Brain microvascular endothelial cell (primary cell): ENCODE data around the gene TXNL4A.
A peak's percentile ranks its signal among the peaks of the same experiment; 100 is the strongest.

Source experiments
- DNase-seq: peaks from one replicate; pipeline ENCODE4 v3.0.0-alpha.2; 2020
- H3K27ac ChIP-seq: fragments of 250-450 bp; sonication (Bioruptor Pico); 2 replicates; pipeline ENCODE4 v1.5.1; 2020; ENCODE audit warnings: mild to moderate bottlenecking, moderate library complexity
- H3K27me3 ChIP-seq: fragments of 250-450 bp; sonication (Bioruptor Pico); replicated peaks from 2 replicates; pipeline ENCODE4 v1.5.1; 2020; ENCODE audit warnings: mild to moderate bottlenecking
- H3K36me3 ChIP-seq: fragments of 250-450 bp; sonication (Bioruptor Pico); replicated peaks from 2 replicates; pipeline ENCODE4 v1.5.1; 2020; ENCODE audit warnings: mild to moderate bottlenecking
- H3K4me3 ChIP-seq: 2 replicates; pipeline ENCODE4 v1.5.1; 2011; ENCODE audit warnings: low read depth, mild to moderate bottlenecking, control low read depth, low read length, moderate library complexity
- in situ Hi-C: cut with HindIII; loops from 2 replicates; pipeline ENCODE4 v1.10.0; 2017; ENCODE audit warnings: low sequenced_read_pairs, low pct_ligation_motif_present
- TF ChIP-seq, protein P1 (sequence below): IDR thresholded peaks from 2 replicates; pipeline ENCODE4 v1.5.1; 2011; ENCODE audit warnings: low read depth, mild to moderate bottlenecking, moderate library complexity, low read length, control low read depth, inconsistent platforms; ENCODE audit errors: missing control alignments

Gene TXNL4A

DNA sequence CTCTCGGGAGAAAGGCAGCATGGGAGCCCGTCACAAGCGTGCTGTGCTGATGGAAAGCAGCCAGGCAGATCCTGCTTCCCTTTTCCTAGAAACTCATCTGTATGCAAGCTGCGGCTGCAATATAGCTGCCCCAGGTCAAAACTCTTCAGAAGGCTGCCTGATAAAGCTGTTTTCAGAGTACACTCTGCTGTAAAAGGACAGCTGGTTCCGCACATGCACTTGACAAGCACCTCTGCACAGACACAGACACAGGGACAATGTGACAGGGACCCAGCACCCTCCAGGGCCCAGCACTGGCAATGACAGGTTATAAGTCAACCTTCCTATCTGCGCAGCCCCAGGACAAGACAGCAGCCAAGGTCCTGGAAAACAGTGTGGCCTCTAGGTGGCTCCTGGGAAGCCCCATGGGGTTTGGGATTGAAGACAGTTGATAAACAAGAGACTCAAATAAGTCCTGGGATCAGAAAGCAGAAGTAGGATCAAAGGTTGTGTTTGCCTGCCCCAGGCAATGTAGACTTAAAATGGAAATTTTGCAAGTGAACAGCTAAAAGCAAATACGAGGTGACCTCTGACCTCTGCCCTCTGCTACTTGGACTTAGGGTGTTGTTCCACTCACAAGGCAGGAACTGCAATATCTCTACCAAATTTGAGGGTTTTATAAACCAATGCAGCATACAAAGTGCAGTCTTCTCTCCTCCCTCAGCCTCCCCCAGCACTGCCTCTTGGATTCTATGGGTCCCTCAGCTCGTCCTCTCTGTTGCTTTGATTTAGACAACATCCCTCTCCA, 53.9 kb downstream of the TXNL4A start:
- Histone ChIP-seq H3K36me3 (no peaks in the 10 kb centered on the region), H3K27ac (no peak overlapping the region), H3K27me3 (no peaks in the 10 kb centered on the region), H3K4me3 (no peak overlapping the region)
- DNase-seq, result no peak
- TF ChIP-seq, protein P1, sequence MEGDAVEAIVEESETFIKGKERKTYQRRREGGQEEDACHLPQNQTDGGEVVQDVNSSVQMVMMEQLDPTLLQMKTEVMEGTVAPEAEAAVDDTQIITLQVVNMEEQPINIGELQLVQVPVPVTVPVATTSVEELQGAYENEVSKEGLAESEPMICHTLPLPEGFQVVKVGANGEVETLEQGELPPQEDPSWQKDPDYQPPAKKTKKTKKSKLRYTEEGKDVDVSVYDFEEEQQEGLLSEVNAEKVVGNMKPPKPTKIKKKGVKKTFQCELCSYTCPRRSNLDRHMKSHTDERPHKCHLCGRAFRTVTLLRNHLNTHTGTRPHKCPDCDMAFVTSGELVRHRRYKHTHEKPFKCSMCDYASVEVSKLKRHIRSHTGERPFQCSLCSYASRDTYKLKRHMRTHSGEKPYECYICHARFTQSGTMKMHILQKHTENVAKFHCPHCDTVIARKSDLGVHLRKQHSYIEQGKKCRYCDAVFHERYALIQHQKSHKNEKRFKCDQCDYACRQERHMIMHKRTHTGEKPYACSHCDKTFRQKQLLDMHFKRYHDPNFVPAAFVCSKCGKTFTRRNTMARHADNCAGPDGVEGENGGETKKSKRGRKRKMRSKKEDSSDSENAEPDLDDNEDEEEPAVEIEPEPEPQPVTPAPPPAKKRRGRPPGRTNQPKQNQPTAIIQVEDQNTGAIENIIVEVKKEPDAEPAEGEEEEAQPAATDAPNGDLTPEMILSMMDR, result peak; percentile 1
- in situ Hi-C loops, result no loop called here

DNA sequence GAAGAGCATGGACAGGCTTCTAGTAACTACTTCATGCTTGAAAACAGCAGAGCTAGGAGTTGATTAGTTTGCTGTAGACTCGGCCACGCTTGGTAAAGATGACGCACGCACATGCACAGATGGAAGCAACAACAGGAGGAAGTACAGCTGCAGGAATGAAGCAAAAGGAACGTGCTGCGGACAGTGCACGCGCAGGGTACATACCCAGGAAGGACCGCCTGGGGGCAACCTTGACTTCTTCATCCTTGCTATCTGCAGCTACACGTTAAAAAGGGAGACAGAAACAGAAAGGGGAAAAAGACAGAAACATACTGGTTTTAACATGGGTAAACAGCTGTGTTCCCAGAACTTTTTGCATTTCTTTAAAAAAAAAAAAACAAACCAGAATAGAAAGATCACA, 54.6 kb downstream of the TXNL4A start:
- DNase-seq, result peak; percentile 28
- no peak overlapping the region for H3K27ac ChIP-seq

DNA sequence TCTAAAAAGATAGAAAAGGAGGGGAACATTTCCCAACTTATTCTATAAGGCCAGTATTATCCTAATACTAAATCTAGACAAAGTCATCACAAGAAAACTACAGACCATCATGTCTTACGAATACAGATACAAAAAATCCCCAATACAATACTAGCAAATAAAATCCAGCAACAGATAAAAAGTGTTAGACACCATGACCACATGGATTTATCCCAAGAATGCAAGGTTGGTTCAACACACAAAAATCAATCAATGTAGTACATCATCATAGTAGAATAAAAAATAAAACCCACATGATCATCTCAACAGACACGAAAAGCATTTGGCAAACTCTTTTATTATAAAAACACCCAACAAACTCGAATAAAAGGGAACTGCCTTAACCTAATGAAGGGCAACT, 55.5 kb downstream of the TXNL4A start:
- H3K27ac ChIP-seq, result no peak overlapping the region
- H3K4me3 ChIP-seq, result no peak overlapping the region
- no peaks in the 10 kb centered on the region for H3K27me3 ChIP-seq
- H3K36me3 ChIP-seq, result peaks cover 8% of the 10 kb centered on the region
- DNase-seq, result no peak
- TF ChIP-seq, protein P1, result no peak
- in situ Hi-C loops, result no loop called here

More for the DNA sequence above, 54.6 kb downstream of the TXNL4A start:
- no peaks in the 10 kb centered on the region for H3K27me3 ChIP-seq
- in situ Hi-C loops, result no loop called here
- H3K4me3 ChIP-seq, result no peak overlapping the region
- H3K36me3 ChIP-seq, result peaks cover 7% of the 10 kb centered on the region
- TF ChIP-seq, protein P1, result peak; percentile 30

DNA sequence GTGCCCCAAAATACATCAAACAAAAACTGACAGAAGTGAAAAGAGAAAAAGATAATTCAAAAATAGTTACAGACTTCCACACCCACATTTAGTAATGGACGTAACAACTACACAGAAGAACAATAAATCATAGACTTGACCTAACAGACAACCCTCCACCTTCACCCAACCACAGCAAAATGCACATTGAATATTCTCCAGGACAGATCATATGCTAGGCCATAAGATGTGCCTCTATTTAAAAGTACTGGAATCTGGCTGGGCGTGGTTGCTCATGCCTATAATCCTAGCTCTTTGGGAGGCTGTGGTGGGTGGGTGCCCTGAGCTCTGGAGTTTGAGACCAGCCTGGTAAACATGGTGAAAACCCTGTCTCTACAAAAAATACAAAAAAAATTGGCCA, 56.9 kb downstream of the TXNL4A start:
- Histone ChIP-seq H3K27me3 (no peaks in the 10 kb centered on the region), H3K27ac (no peak overlapping the region), H3K36me3 (peaks cover 8% of the 10 kb centered on the region), H3K4me3 (no peak overlapping the region)
- TF ChIP-seq, protein P1, result no peak
- DNase-seq, result no peak
- in situ Hi-C loops, result no loop called here

DNA sequence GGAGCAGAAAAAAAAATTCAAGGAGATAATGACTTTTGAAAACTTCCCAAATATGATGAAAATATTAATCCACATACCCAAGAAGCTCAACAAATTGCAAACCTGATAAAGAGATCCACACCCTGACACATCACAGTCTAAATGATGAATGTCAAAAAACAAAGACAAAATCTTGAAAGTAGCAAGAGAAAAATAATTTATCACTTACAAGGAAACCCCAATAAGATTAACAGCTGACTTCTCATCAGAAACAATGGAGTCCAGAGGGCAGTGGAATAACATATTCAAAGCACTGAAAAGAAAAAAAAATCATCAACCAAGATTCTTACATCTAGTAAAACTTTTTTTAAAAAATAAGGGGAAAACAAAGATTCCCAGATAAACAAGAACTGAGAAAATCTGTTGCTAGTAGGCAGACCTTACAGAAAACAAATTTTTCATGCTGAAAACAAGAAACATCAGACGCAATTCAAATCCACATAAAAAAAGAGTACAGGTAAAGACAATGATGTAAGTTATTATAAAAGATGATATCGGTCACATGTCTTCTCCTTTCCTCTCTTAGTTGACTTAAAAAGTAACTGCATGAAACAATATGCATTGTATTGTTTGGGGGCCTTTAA, 58.2 kb downstream of the TXNL4A start:
- TF ChIP-seq, protein P1, result no peak
- Histone ChIP-seq H3K27ac (no peak overlapping the region), H3K27me3 (no peaks in the 10 kb centered on the region), H3K4me3 (no peak overlapping the region), H3K36me3 (peaks cover 8% of the 10 kb centered on the region)
- in situ Hi-C loops, result no loop called here
- DNase-seq, result no peak
